Umbilical cord (tissue), 2 donors: ENCODE results near the gene OR8H1. TPM values are rescaled to one million over a fixed set of nuclear protein-coding genes. Genes with fewer than 3 reads are reported as not detected.

Source experiments
- DNase-seq: peaks from one replicate; pipeline ENCODE4 v3.0.0-alpha.2; 2015; ENCODE audit warnings: low spot score
- total RNA-seq: library from RNA; depleted of rRNA; stranded (reverse); fragments of >200 nt; gene quantifications from one replicate; pipeline ENCODE4 v1.2.3, GENCODE V29; 2014; ENCODE audit warnings: low replicate concordance; ENCODE audit not compliant: insufficient read depth

OR8H1 gene
- total RNA-seq = 7.9 TPM

GRCh38 chr11:56292154-56292553 is at the start of gene OR8H1:
Gene OR8H1, minus strand, starts transcription at chr11:56292254. Its CDS starts 1,192 bp downstream, at chr11:56291062.
- DNase-seq = no peak

- no peak for DNase-seq
Observed at GRCh38 chr11:56340289-56340688, 48.2 kb upstream of the OR8H1 start.

GRCh38 chr11:56333156-56333555 is 41.1 kb upstream of the OR8H1 start:
- DNase-seq = peak; percentile 1

- DNase-seq = no peak
Observed at GRCh38 chr11:56331861-56332491, 39.9 kb upstream of the OR8H1 start.

GRCh38 chr11:56314844-56315243 is 22.8 kb upstream of the OR8H1 start, which contains the start of gene OR8K3:
Gene OR8K3, plus strand, starts transcription at chr11:56315144. Its CDS starts 3,163 bp downstream, at chr11:56318307.
- DNase-seq = no peak

GRCh38 chr11:56307836-56308235 is 15.8 kb upstream of the OR8H1 start:
- no peak for DNase-seq

- DNase-seq = no peak
Observed at GRCh38 chr11:56296898-56297297, 4.8 kb upstream of the OR8H1 start.

GRCh38 chr11:56273854-56274253 is 18.2 kb downstream of the OR8H1 start, which contains the start of gene OR5T1:
Gene OR5T1, plus strand, starts transcription at chr11:56274154. Its CDS starts 1,485 bp downstream, at chr11:56275639.
- no peak for DNase-seq

- no peak for DNase-seq
Observed at GRCh38 chr11:56271092-56271491, 21.0 kb downstream of the OR8H1 start.

GRCh38 chr11:56251954-56252353 is 40.1 kb downstream of the OR8H1 start, which contains the start of gene OR5T3:
Gene OR5T3, plus strand, starts transcription at chr11:56252254. Its CDS starts 0 bp downstream, at chr11:56252254.
- no peak for DNase-seq

Other genes starting within 250 kb of the OR8H1 start
- gene OR8I2, start 198.9 kb downstream of the OR8H1 start, total RNA-seq = not detected
- 3.9 TPM for gene OR8H2, start 188.6 kb downstream of the OR8H1 start, total RNA-seq
- 2.2 TPM for gene OR8H3, start 169.9 kb downstream of the OR8H1 start, total RNA-seq
- 2.9 TPM for gene OR8J3, start 152.1 kb downstream of the OR8H1 start, total RNA-seq
- gene OR8K5, start 131.9 kb downstream of the OR8H1 start, total RNA-seq = 6.0 TPM
- 1.4 TPM for gene OR5J2, start 115.6 kb downstream of the OR8H1 start, total RNA-seq
- gene OR5T2, start 58.0 kb downstream of the OR8H1 start, total RNA-seq = 4.3 TPM
- 8.9 TPM for gene OR5T3, start 40.0 kb downstream of the OR8H1 start, total RNA-seq
- 5.1 TPM for gene OR5T1, start 18.1 kb downstream of the OR8H1 start, total RNA-seq
- gene OR8K3, start 22.9 kb upstream of the OR8H1 start, total RNA-seq = 6.0 TPM
- 4.6 TPM for gene OR8K1, start 53.8 kb upstream of the OR8H1 start, total RNA-seq
- gene OR8J1, start 62.0 kb upstream of the OR8H1 start, total RNA-seq = 2.4 TPM
- 3.6 TPM for gene OR8U1, start 83.4 kb upstream of the OR8H1 start, total RNA-seq
- not detected for gene OR5AL1, start 120.4 kb upstream of the OR8H1 start, total RNA-seq
- gene OR5M3, start 181.1 kb upstream of the OR8H1 start, total RNA-seq = 5.8 TPM
- not detected for gene OR5M8, start 199.1 kb upstream of the OR8H1 start, total RNA-seq